CD14-positive monocyte (primary cell): ENCODE measurements around the gene PIEZO1. TPM values are rescaled to one million over a fixed set of nuclear protein-coding genes. Genes with fewer than 3 reads are reported as not detected.

Experiments
- DNase-seq, 3 donors: peaks; one replicate each; pipeline ENCODE4 v3.0.0-alpha.2; 2011 to 2022
- H2AFZ ChIP-seq: 2 replicates; pipeline ENCODE4 v1.6.0; 2012; ENCODE audit warnings: mild to moderate bottlenecking, low read depth, low read length, inconsistent platforms; ENCODE audit not compliant: insufficient read depth, poor library complexity, severe bottlenecking
- H3K27ac ChIP-seq, 2 donors: 1 replicate in 1 of 2; 2 replicates in 1 of 2; pipeline ENCODE4 v1.5.1; 2012 to 2013; ENCODE audit warnings: low read length in 2 of 2, control low read depth in 1 of 2, inconsistent platforms in 1 of 2, low read depth in 1 of 2, mild to moderate bottlenecking in 1 of 2
- H3K27me3 ChIP-seq, 2 donors: one replicate each; pipeline versions ENCODE4 v1.6.0 to v1.6.1; 2011 to 2013; ENCODE audit warnings: low read length in 2 of 2; ENCODE audit not compliant: control insufficient read depth in 2 of 2, insufficient read depth in 2 of 2
- H3K36me3 ChIP-seq, 2 donors: replicated peaks in 1 of 2; 1 replicate in 1 of 2; 2 replicates in 1 of 2; pipeline versions ENCODE4 v1.5.1 to v1.6.1; 2012 to 2013; ENCODE audit warnings: low read length in 2 of 2, control low read depth in 1 of 2, inconsistent platforms in 1 of 2, mild to moderate bottlenecking in 1 of 2; ENCODE audit not compliant: insufficient read depth in 2 of 2, control insufficient read depth in 1 of 2
- H3K4me1 ChIP-seq, 2 donors: 1 replicate in 1 of 2; 2 replicates in 1 of 2; pipeline versions ENCODE4 v1.5.1 to v1.6.1; 2012 to 2013; ENCODE audit warnings: low read length in 2 of 2, control low read depth in 1 of 2, inconsistent platforms in 1 of 2, mild to moderate bottlenecking in 1 of 2, moderate library complexity in 1 of 2; ENCODE audit not compliant: insufficient read depth in 2 of 2, control insufficient read depth in 1 of 2
- H3K4me2 ChIP-seq: replicated peaks from 2 replicates; pipeline ENCODE3; 2012; ENCODE audit warnings: low read length, moderate library complexity, mild to moderate bottlenecking; ENCODE audit not compliant: poor library complexity, severe bottlenecking; ENCODE audit errors: extremely low read depth
- H3K4me3 ChIP-seq, 3 experiments: fragments of 200-600 bp in 1 of 3; sonication (generic) in 1 of 3; replicated peaks in 1 of 3; 1 replicate in 2 of 3; 2 replicates in 1 of 3; pipeline ENCODE4 v1.5.1; 2011 to 2013; ENCODE audit warnings: low read length in 3 of 3, mild to moderate bottlenecking in 3 of 3, control low read depth in 2 of 3, low read depth in 2 of 3, inconsistent platforms in 1 of 3, moderate library complexity in 1 of 3
- H3K79me2 ChIP-seq: 2 replicates; pipeline ENCODE4 v1.6.0; 2012; ENCODE audit warnings: mild to moderate bottlenecking, control low read depth, inconsistent platforms, low read length, moderate library complexity; ENCODE audit not compliant: insufficient read depth
- H3K9ac ChIP-seq: 2 replicates; pipeline ENCODE4 v1.6.0; 2017; ENCODE audit warnings: low read length, mild to moderate bottlenecking; ENCODE audit not compliant: insufficient read depth, poor library complexity, severe bottlenecking
- H3K9me3 ChIP-seq, 2 donors: replicated peaks in 1 of 2; 1 replicate in 1 of 2; 2 replicates in 1 of 2; pipeline versions ENCODE4 v1.5.1 to v1.6.1; 2012 to 2013; ENCODE audit warnings: low read length in 2 of 2, control low read depth in 1 of 2; ENCODE audit not compliant: control insufficient read depth in 1 of 2, insufficient read depth in 1 of 2
- H4K20me1 ChIP-seq: 2 replicates; pipeline ENCODE4 v1.6.0; 2012; ENCODE audit warnings: mild to moderate bottlenecking, low read length, control low read depth, moderate library complexity; ENCODE audit not compliant: insufficient read depth
- H3K27ac Mint-ChIP-seq, 7 donors: one replicate each; pipeline ENCODE4 v1.8.0; 2020; ENCODE audit warnings: mild to moderate bottlenecking in 7 of 7, mixed read lengths in 7 of 7, moderate library complexity in 6 of 7, inconsistent platforms in 2 of 7
- H3K27me3 Mint-ChIP-seq, 3 donors: one replicate each; pipeline ENCODE4 v1.8.0; 2021 to 2022; ENCODE audit warnings: low read depth in 3 of 3, mild to moderate bottlenecking in 3 of 3, mixed read lengths in 3 of 3, moderate library complexity in 3 of 3, inconsistent platforms in 1 of 3
- H3K36me3 Mint-ChIP-seq, 2 donors: one replicate each; pipeline ENCODE4 v1.8.0; 2020; ENCODE audit warnings: mixed read lengths in 2 of 2, inconsistent platforms in 1 of 2, mild to moderate bottlenecking in 1 of 2
- H3K4me1 Mint-ChIP-seq: one replicate; pipeline ENCODE4 v1.8.0; 2020; ENCODE audit warnings: mild to moderate bottlenecking, mixed read lengths
- H3K4me3 Mint-ChIP-seq, 2 donors: one replicate each; pipeline ENCODE4 v1.8.0; 2020; ENCODE audit warnings: mild to moderate bottlenecking in 2 of 2, mixed read lengths in 2 of 2, moderate library complexity in 1 of 2
- H3K9me3 Mint-ChIP-seq, 7 donors: one replicate each; pipeline ENCODE4 v1.8.0; 2020 to 2022; ENCODE audit warnings: mixed read lengths in 7 of 7, mild to moderate bottlenecking in 6 of 7, moderate library complexity in 6 of 7, inconsistent platforms in 2 of 7
- WGBS: methylation state at CpG from one replicate; pipeline ENCODE4 v1.1.5; 2013; ENCODE audit warnings: missing lambda C conversion rate; ENCODE audit not compliant: insufficient coverage; 5-methylcytosine and 5-hydroxymethylcytosine counted together
- intact Hi-C, 2 donors: fragments of 100-400 bp; cut with micrococcal nuclease; formaldehyde crosslinking; loops; one replicate each; pipeline versions ENCODE4 v1.15.0 to v1.15.1; 2023
- polyA plus RNA-seq, 3 donors: library from polyadenylated mRNA; depleted of rRNA in 1 of 3; unstranded in 2 of 3; stranded (reverse) in 1 of 3; fragments of 300-500 nt in 2 of 3; fragments of >200 nt in 1 of 3; fragmentation: Illumina TruSeq in 2 of 3; gene quantifications; 1 replicate in 2 of 3; 2 replicates in 1 of 3; pipeline ENCODE4 v1.2.3, GENCODE V29; 2012 to 2021
- TF ChIP-seq, protein P1 (sequence below): fragments of 200-600 bp; IDR thresholded peaks from one replicate; pipeline ENCODE4 v1.8.0; 2022; ENCODE audit warnings: antibody characterized with exemption, mild to moderate bottlenecking

PIEZO1 gene
- polyA plus RNA-seq, 3 donors, result 10.2 to 405 (median 15.0) TPM

DNA sequence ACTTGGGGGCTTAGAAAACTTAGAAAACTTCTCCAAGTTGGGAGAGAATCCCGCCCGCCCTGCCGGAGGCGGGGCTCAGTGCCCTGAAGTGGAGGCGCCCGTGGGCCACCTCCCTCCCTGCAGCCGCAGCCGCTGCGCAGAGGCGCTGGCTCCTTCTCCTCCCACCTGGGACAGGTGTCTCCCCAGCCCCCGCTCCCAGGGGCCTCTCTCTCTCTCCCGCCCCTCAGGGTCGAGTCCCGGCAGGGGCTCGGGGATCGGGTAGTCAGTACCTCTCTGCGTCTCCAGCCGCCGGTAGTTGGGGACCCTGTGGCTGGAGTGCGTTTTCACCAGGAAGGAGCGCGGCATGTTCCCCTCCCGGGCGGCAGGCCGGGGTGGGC lies 99.0 kb downstream of the PIEZO1 start:
- Histone ChIP-seq H3K4me1 (peaks cover 63 to 69% of the 10 kb centered on the region in 2 donors), H4K20me1 (peaks cover 4% of the 10 kb centered on the region), H3K27ac (peak overlapping the region; percentile 41 to 77), H3K79me2 (peaks cover 22% of the 10 kb centered on the region), H3K4me2 (peak overlapping the region; percentile 91), H3K4me3 (peak overlapping the region; percentile 71 to 94 (median 89)), H2AFZ (peak overlapping the region; percentile 76), H3K36me3 (peaks cover 0 to 2% of the 10 kb centered on the region in 2 donors), H3K9me3 (no peaks in the 10 kb centered on the region), H3K27me3 (no peaks in the 10 kb centered on the region), H3K9ac (peak overlapping the region; percentile 78)
- Mint-ChIP-seq H3K36me3 (peaks cover 9 to 11% of the 10 kb centered on the region in 2 donors), H3K27me3 (peaks cover 13 to 19% (median 15%) of the 10 kb centered on the region in 3 donors), H3K4me3 (peak overlapping the region; percentile 80 to 86), H3K9me3 (no peaks in the 10 kb centered on the region), H3K27ac (peak overlapping the region in 5 of 7 donors; percentile 42 to 83 (median 58)), H3K4me1 (peaks cover 59% of the 10 kb centered on the region)
- intact Hi-C loops, result loop anchor here (2.0 to 10.0 kb wide), 5 partner anchors 15 to 91 kb away; partner anchors contain the start of genes CYBA (in 2 of the 2) and IL17C (in 1 of the 2)
- no peak for DNase-seq
- under 1% methylated on average over 23 of the region's 25 CpGs for WGBS
- TF ChIP-seq, protein P1, sequence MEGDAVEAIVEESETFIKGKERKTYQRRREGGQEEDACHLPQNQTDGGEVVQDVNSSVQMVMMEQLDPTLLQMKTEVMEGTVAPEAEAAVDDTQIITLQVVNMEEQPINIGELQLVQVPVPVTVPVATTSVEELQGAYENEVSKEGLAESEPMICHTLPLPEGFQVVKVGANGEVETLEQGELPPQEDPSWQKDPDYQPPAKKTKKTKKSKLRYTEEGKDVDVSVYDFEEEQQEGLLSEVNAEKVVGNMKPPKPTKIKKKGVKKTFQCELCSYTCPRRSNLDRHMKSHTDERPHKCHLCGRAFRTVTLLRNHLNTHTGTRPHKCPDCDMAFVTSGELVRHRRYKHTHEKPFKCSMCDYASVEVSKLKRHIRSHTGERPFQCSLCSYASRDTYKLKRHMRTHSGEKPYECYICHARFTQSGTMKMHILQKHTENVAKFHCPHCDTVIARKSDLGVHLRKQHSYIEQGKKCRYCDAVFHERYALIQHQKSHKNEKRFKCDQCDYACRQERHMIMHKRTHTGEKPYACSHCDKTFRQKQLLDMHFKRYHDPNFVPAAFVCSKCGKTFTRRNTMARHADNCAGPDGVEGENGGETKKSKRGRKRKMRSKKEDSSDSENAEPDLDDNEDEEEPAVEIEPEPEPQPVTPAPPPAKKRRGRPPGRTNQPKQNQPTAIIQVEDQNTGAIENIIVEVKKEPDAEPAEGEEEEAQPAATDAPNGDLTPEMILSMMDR, result no peak

DNA sequence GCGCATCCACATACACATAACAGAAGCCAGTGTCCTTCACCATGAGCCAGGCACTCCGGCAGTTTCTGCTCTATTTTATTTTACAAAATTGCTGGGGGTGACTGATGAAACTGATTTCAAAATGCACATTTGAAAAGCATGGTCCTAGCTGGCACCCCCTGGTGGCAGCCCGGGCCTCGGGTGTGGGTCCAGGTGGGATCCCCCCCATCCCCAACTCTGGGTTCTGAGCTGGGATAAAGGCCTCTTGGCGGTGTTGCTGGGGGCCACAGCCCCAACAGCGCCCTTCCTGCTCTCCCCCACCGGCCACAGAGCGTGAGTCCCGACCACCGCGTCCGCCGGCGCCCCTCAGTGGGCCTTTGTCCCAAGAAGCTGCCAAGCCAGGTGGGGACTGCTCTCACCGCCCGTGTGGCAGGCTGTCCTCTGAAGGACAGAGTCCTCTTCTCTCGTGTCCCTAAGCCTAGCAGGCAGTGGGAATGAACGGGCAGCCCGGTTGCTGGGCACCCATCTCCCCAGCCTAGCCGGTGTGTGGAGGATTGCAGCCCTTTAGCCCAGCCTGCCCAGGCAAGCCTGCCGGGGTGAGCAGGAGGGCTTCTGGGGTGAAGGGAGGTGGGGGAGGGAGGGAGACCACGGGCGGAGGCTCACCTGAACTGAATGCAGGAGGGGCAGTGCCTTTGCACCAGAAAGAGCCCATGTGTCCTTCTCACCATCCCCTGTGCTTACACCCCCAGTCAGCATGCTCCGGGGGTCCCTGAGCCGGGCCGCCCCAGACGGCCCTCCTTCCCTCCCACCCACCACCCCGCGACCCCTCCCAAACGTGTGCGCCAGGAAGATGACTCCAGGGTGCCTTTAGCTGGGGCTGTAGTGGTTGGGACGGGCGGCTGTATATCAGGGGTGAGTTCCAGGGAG lies 99.6 kb downstream of the PIEZO1 start:
- H2AFZ ChIP-seq, result peak overlapping the region; percentile 76
- peak overlapping the region; percentile 41 to 77 for H3K27ac ChIP-seq
- Mint-ChIP-seq H3K9me3 (no peaks in the 10 kb centered on the region), H3K36me3 (peaks cover 12 to 16% of the 10 kb centered on the region in 2 donors), H3K27me3 (peaks cover 12 to 19% (median 13%) of the 10 kb centered on the region in 3 donors), H3K4me3 (peak overlapping the region; percentile 80 to 86), H3K27ac (peak overlapping the region; percentile 57 to 87 (median 79)), H3K4me1 (peaks cover 58% of the 10 kb centered on the region)
- H3K27me3 ChIP-seq, result no peaks in the 10 kb centered on the region
- peaks cover 63 to 69% of the 10 kb centered on the region in 2 donors for H3K4me1 ChIP-seq
- 4% methylated on average over 17 of the region's 33 CpGs for WGBS
- TF ChIP-seq, protein P1, result peak; percentile 99
- peak; percentile 72 to 82 (median 78) for DNase-seq
- peak overlapping the region; percentile 78 for H3K9ac ChIP-seq
- H3K79me2 ChIP-seq, result peaks cover 22% of the 10 kb centered on the region
- intact Hi-C loops, result loop anchor here (2.0 to 10.0 kb wide), 6 partner anchors 15 to 91 kb away; partner anchors contain the start of genes CYBA (in 2 of the 2), IL17C (in 1 of the 2) and MVD (in 1 of the 2)
- peaks cover 0 to 8% of the 10 kb centered on the region in 2 donors for H3K36me3 ChIP-seq
- peak overlapping the region; percentile 91 for H3K4me2 ChIP-seq
- no peaks in the 10 kb centered on the region for H3K9me3 ChIP-seq
- H4K20me1 ChIP-seq, result peaks cover 4% of the 10 kb centered on the region
- peak overlapping the region; percentile 71 to 94 (median 89) for H3K4me3 ChIP-seq
